Hepatocyte (in vitro differentiated cells): Measurements from ENCODE around the gene ZIC3. TPM values are rescaled to one million over a fixed set of nuclear protein-coding genes. Genes with fewer than 3 reads are reported as not detected.

ENCODE experiments used
- DNase-seq: peaks from one replicate; pipeline ENCODE4 v3.0.0-alpha.2; 2016; ENCODE audit warnings: low spot score
- H2AFZ ChIP-seq: fragments of 200-600 bp; sonication (generic); 2 replicates; pipeline ENCODE4 v1.6.0; 2016; ENCODE audit warnings: antibody characterized with exemption, mild to moderate bottlenecking
- H3K27ac ChIP-seq: fragments of 200-600 bp; sonication (generic); 2 replicates; pipeline ENCODE4 v1.5.1; 2016; ENCODE audit warnings: mild to moderate bottlenecking
- H3K27me3 ChIP-seq: fragments of 200-600 bp; sonication (generic); 2 replicates; pipeline ENCODE4 v1.6.1; 2016
- H3K36me3 ChIP-seq: fragments of 200-600 bp; sonication (generic); replicated peaks from 2 replicates; pipeline ENCODE4 v1.5.1; 2016; ENCODE audit warnings: low read depth; ENCODE audit not compliant: insufficient read depth
- H3K4me1 ChIP-seq: fragments of 200-600 bp; sonication (generic); 2 replicates; pipeline ENCODE4 v1.5.1; 2016; ENCODE audit warnings: mild to moderate bottlenecking, moderate library complexity; ENCODE audit not compliant: insufficient read depth
- H3K4me2 ChIP-seq: fragments of 200-600 bp; sonication (generic); 2 replicates; pipeline ENCODE4 v1.6.0; 2016
- H3K4me3 ChIP-seq: fragments of 200-600 bp; sonication (generic); 2 replicates; pipeline ENCODE4 v1.5.1; 2016; ENCODE audit warnings: mild to moderate bottlenecking
- H3K79me2 ChIP-seq: fragments of 200-600 bp; sonication (generic); 2 replicates; pipeline ENCODE4 v1.6.0; 2017; ENCODE audit warnings: mild to moderate bottlenecking
- H3K9me2 ChIP-seq: fragments of 200-600 bp; sonication (generic); replicated peaks from 2 replicates; pipeline ENCODE4 v1.6.0; 2017; ENCODE audit warnings: mild to moderate bottlenecking; ENCODE audit not compliant: insufficient read depth
- H3K9me3 ChIP-seq: fragments of 200-600 bp; sonication (generic); 2 replicates; pipeline ENCODE4 v1.5.1; 2016; ENCODE audit warnings: low read depth, mild to moderate bottlenecking
- H4K20me1 ChIP-seq: fragments of 200-600 bp; sonication (generic); 2 replicates; pipeline ENCODE4 v1.6.0; 2016; ENCODE audit warnings: mild to moderate bottlenecking; ENCODE audit not compliant: insufficient read depth, poor library complexity, severe bottlenecking
- EZH2 ChIP-seq: fragments of 200-600 bp; sonication (generic); IDR thresholded peaks from 2 replicates; pipeline ENCODE4 v1.6.1; 2016; ENCODE audit warnings: antibody characterized with exemption, mild to moderate bottlenecking, borderline replicate concordance
- EZH2phosphoT487 ChIP-seq: fragments of 200-600 bp; sonication (generic); IDR thresholded peaks from one replicate; pipeline ENCODE4 v1.6.1; 2018; ENCODE audit warnings: antibody characterized with exemption, mild to moderate bottlenecking, low read depth, moderate library complexity; ENCODE audit not compliant: unreplicated experiment, severe bottlenecking
- WGBS: methylation state at CpG from one replicate; pipeline ENCODE4 v1.1.6; 2016; ENCODE audit warnings: low lambda C conversion rate; ENCODE audit errors: missing lambda C conversion rate; 5-methylcytosine and 5-hydroxymethylcytosine counted together
- polyA plus RNA-seq: library from polyadenylated mRNA; unstranded; fragments of >200 nt; fragmentation: Nextera tagmentation; extraction: Ambion mirVana; gene quantifications from 2 replicates; pipeline ENCODE4 v1.2.1, GENCODE V29; 2016
- total RNA-seq: library from RNA; depleted of rRNA; stranded (reverse); fragments of >200 nt; gene quantifications from 2 replicates; pipeline ENCODE4 v1.2.3, GENCODE V29; 2014
- TF ChIP-seq, protein P1 (sequence below): fragments of 200-600 bp; sonication (generic); IDR thresholded peaks from 2 replicates; pipeline ENCODE4 v1.5.1; 2016; ENCODE audit warnings: antibody characterized with exemption, mild to moderate bottlenecking; ENCODE audit not compliant: poor library complexity

The ZIC3 gene
- total RNA-seq (0.13 TPM in 1 of 2 replicates, not detected in the other), polyA plus RNA-seq (not detected in 2 replicates)

GRCh38 chrX:137565921-137566745 lies at the start of gene ZIC3:
ZIC3 (plus strand) TSS chrX:137566127; CDS start chrX:137566692, 565 bp downstream.
- H3K27me3 ChIP-seq: peaks cover 82% of the 10 kb centered on the region
- H3K4me2 ChIP-seq: peak within 1 kb of the TSS; percentile 90
- peaks cover 3% of the 10 kb centered on the region for H3K4me1 ChIP-seq
- no peaks in the 10 kb centered on the region for H3K9me3 ChIP-seq
- H3K36me3 ChIP-seq: no peaks in the 10 kb centered on the region
- peak; percentile 74 for DNase-seq
- no peaks in the 10 kb centered on the region for H3K79me2 ChIP-seq
- H3K4me3 ChIP-seq: peak within 1 kb of the TSS; percentile 23
- peak within 1 kb of the TSS; percentile 81 for H2AFZ ChIP-seq
- no peaks in the 10 kb centered on the region for H3K9me2 ChIP-seq
- no peak within 1 kb of the TSS for H3K27ac ChIP-seq
- no peaks in the 10 kb centered on the region for H4K20me1 ChIP-seq
- peak; percentile 36 for TF ChIP-seq EZH2phosphoT487
- TF ChIP-seq, protein P1, sequence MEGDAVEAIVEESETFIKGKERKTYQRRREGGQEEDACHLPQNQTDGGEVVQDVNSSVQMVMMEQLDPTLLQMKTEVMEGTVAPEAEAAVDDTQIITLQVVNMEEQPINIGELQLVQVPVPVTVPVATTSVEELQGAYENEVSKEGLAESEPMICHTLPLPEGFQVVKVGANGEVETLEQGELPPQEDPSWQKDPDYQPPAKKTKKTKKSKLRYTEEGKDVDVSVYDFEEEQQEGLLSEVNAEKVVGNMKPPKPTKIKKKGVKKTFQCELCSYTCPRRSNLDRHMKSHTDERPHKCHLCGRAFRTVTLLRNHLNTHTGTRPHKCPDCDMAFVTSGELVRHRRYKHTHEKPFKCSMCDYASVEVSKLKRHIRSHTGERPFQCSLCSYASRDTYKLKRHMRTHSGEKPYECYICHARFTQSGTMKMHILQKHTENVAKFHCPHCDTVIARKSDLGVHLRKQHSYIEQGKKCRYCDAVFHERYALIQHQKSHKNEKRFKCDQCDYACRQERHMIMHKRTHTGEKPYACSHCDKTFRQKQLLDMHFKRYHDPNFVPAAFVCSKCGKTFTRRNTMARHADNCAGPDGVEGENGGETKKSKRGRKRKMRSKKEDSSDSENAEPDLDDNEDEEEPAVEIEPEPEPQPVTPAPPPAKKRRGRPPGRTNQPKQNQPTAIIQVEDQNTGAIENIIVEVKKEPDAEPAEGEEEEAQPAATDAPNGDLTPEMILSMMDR: no peak
- TF ChIP-seq EZH2: no peak
- 51% methylated on average over 61 of the region's 69 CpGs for WGBS

DNA sequence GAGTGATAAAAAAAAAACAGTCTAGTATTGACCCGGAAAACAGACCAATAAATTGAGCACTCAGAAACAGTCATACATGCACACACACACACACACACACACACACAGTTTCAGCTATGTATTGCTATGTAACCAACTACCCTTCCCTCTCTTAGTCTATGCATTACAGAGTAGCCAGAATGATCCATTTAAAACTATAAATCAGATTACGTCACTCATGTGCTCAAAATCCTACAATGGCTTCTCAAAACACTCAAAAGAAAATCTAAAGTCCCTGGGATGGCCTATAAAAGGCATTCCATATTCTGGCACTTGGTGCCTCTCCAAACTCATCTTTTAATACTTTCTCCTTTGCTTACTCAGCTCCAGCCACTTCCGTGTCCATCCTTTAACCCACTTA lies 46.5 kb upstream of the ZIC3 start:
- TF ChIP-seq EZH2phosphoT487 (no peak), EZH2 (no peak)
- TF ChIP-seq, protein P1: no peak
- no peaks in the 10 kb centered on the region for H3K9me2 ChIP-seq
- no peak for DNase-seq
- H4K20me1 ChIP-seq: no peaks in the 10 kb centered on the region
- H3K79me2 ChIP-seq: no peaks in the 10 kb centered on the region
- no peaks in the 10 kb centered on the region for H3K27me3 ChIP-seq
- H3K4me1 ChIP-seq: no peaks in the 10 kb centered on the region
- no peak overlapping the region for H3K4me3 ChIP-seq
- H3K4me2 ChIP-seq: no peak overlapping the region
- H3K36me3 ChIP-seq: no peaks in the 10 kb centered on the region
- no peak overlapping the region for H2AFZ ChIP-seq
- no peak overlapping the region for H3K27ac ChIP-seq
- H3K9me3 ChIP-seq: no peaks in the 10 kb centered on the region
- WGBS: 73% methylated on average over 3 of the region's 3 CpGs

DNA sequence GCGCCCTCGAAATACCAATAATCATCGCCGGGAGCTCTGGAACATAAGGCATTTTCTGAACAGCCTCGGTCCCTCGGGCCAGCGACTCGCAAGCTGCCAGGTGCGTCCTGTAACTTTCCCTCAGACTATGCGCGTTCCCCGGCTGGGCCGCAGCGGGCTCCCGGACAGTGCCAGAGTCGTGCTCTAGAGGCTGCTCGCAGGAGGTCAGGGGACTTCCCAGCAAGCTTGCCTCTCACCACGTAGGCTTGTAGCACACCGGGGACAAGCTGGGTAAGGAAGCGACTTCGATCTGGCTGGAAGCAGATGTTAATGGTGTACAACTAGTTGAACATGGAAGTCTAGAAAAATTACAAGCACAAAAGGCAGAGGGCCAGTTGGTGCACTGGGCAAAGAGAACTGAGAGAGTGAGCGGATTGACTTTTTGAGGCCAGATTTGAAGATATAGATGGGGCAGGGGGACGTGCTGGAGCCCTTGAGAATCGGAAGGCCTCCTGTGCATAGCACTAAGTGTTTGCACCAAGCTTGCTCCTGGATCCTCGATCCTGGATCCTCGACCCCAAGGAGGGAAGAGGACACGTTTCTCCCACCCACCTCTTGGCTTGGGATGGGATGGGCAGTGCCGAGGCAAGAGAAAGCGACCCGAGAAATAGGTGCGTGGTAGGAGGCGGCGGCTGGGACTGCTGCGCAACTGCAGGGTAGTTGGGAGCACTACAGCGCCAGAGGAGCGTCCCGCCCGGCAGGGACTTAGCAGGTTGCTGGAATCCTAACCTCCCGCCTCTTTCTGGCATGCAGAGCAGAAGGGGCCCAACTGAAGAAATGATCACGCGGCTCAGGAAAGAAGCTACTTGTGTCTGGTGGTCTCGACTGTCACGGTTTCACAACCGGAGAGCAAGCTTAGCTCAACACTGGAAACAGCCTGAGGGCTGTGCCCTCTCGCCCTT lies 19.9 kb upstream of the ZIC3 start:
- H3K27me3 ChIP-seq: peaks cover 64% of the 10 kb centered on the region
- no peak overlapping the region for H3K27ac ChIP-seq
- TF ChIP-seq, protein P1: no peak
- no peak for TF ChIP-seq EZH2phosphoT487
- no peak for TF ChIP-seq EZH2
- H3K4me1 ChIP-seq: no peaks in the 10 kb centered on the region
- no peaks in the 10 kb centered on the region for H3K9me3 ChIP-seq
- H4K20me1 ChIP-seq: no peaks in the 10 kb centered on the region
- no peak overlapping the region for H3K4me3 ChIP-seq
- WGBS: 56% methylated on average over 45 of the region's 45 CpGs
- H3K79me2 ChIP-seq: no peaks in the 10 kb centered on the region
- H3K4me2 ChIP-seq: no peak overlapping the region
- H3K9me2 ChIP-seq: no peaks in the 10 kb centered on the region
- no peak for DNase-seq
- H2AFZ ChIP-seq: no peak overlapping the region
- H3K36me3 ChIP-seq: no peaks in the 10 kb centered on the region
